BJ (cell line): ENCODE data around the gene FLVCR1. TPM values are rescaled to one million over a fixed set of nuclear protein-coding genes. Genes with fewer than 3 reads are reported as not detected.

Experiments
- CTCF ChIA-PET: fragments of 350-600 bp; formaldehyde crosslinking; extraction: SDS; loops from one replicate; lab custom pipeline; 2021; ENCODE audit warnings: antibody characterized with exemption, inconsistent platforms; lab: Yijun Ruan, JAX
- POLR2A ChIA-PET: fragments of 300-600 bp; sonication (Branson Sonifier 250); formaldehyde crosslinking; extraction: SDS; loops from one replicate; lab custom pipeline; 2021; ENCODE audit warnings: antibody characterized with exemption; lab: Charles Lee
- DNase-seq: peaks from one replicate; pipeline ENCODE4 v3.0.0-alpha.2; 2011; ENCODE audit warnings: low read depth
- H3K27me3 ChIP-seq: 2 replicates; pipeline ENCODE4 v1.6.0; 2011; ENCODE audit warnings: low read length; ENCODE audit not compliant: control insufficient read depth, insufficient read depth
- H3K36me3 ChIP-seq: 2 replicates; pipeline ENCODE4 v1.5.1; 2011; ENCODE audit warnings: low read length; ENCODE audit not compliant: control insufficient read depth, insufficient read depth
- H3K4me3 ChIP-seq: 2 replicates; pipeline ENCODE4 v1.5.1; 2011; ENCODE audit warnings: low read depth, mild to moderate bottlenecking, control low read depth, low read length
- CTCF ChIP-seq: IDR thresholded peaks from 2 replicates; pipeline ENCODE4 v1.5.1; 2011; ENCODE audit warnings: low read depth, mild to moderate bottlenecking, control low read depth, inconsistent platforms, low read length, moderate library complexity; ENCODE audit not compliant: insufficient read depth
- polyA plus RNA-seq: library from polyadenylated mRNA; depleted of rRNA; stranded (reverse); fragments of >200 nt; gene quantifications from 2 replicates; pipeline ENCODE4 v1.2.3, GENCODE V29; 2011

FLVCR1 gene
- polyA plus RNA-seq, 1 experiment, result 0.88 TPM

- CTCF ChIA-PET, result interaction anchor here (0.7 kb wide), 1 partner anchor 95 kb away, joined by 3 read pairs; no protein-coding TSS in a partner anchor
- no peaks in the 10 kb centered on the region; the same call in 1 of the 2 replicates for H3K36me3 ChIP-seq
- no peak for TF ChIP-seq CTCF
Observed at GRCh38 chr1:212871976-212872375, 13.9 kb downstream of the FLVCR1 start.

DNA sequence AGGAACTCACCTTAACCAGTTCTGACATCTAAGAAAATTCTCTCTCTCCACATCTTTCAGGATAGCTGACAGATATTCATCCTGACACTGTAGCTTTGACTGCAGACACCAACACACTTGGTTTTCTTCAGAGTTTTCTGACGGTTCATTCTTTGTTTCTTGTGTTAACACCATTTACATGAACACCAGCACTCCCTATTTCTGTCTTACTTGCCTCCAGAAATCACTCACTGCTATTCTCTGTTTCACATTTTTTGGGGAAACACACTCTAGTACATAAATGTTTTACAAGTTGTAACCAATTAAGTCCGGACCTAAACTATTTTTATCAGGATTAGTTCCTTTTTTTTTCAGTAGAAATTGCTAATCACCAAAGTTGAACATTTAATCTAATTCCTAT is 15.4 kb downstream of the FLVCR1 start:
- TF ChIP-seq CTCF, result no peak
- no peak for DNase-seq
- Histone ChIP-seq H3K27me3 (no peaks in the 10 kb centered on the region), H3K4me3 (no peak overlapping the region), H3K36me3 (no peaks in the 10 kb centered on the region; the same call in 1 of the 2 replicates)
- ChIA-PET POLR2A (no interaction called here), CTCF (interaction anchor here (0.7 kb wide), 1 partner anchor 13 kb away, joined by 3 read pairs; no protein-coding TSS in a partner anchor)

More at GRCh38 chr1:212871976-212872375, 13.9 kb downstream of the FLVCR1 start:
- DNase-seq, result no peak
- Histone ChIP-seq H3K27me3 (no peaks in the 10 kb centered on the region), H3K4me3 (no peak overlapping the region)
- POLR2A ChIA-PET, result no interaction called here

GRCh38 chr1:212878418-212878817 is 20.3 kb downstream of the FLVCR1 start:
- TF ChIP-seq CTCF, result no peak
- Histone ChIP-seq H3K36me3 (no peaks in the 10 kb centered on the region; the same call in 1 of the 2 replicates), H3K27me3 (no peaks in the 10 kb centered on the region), H3K4me3 (no peak overlapping the region)
- ChIA-PET POLR2A (no interaction called here), CTCF (no interaction called here)
- DNase-seq, result no peak

DNA sequence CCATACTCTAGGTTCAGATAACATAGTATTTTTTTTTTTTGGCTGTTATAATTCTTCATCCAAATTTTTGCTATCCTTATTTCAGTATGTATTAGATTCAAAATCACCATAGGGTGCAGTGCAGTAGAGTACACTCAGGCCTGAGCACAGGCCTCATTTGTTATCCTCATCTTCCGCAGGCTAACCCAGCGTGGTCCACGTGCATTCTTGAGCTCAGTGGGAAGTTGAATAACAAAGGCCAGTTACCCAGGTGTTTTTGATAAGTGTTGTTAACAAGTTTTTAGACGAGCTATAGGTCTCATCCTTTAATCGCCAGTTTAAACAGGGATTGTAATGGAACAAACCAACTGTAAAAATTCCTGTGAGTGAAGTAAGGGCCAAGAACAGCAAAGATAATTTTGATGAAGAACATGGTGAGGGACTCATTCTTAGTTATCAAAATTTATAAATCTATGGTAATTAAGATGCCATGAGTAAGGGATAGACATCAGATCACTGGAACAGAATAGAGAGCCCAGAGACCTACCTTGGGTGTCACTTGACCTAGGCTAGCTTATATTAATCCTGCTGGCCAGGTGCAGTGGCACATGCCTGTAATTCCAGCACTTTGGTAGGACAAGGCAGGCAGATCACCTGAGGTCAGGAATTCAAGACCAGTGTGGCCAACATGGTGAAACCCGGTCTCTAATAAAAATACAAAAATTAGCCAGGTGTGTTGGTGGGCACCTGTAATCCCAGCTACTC is 22.0 kb downstream of the FLVCR1 start:
- H3K27me3 ChIP-seq, result no peaks in the 10 kb centered on the region
- POLR2A ChIA-PET, result no interaction called here
- DNase-seq, result no peak
- CTCF ChIA-PET, result interaction anchor here (0.7 kb wide), 1 partner anchor 20 kb away, joined by 3 read pairs; no protein-coding TSS in a partner anchor
- H3K4me3 ChIP-seq, result no peak overlapping the region
- no peaks in the 10 kb centered on the region; the same call in none of the 2 replicates for H3K36me3 ChIP-seq
- no peak for TF ChIP-seq CTCF

GRCh38 chr1:212884592-212884991 is 26.5 kb downstream of the FLVCR1 start:
- no peak for DNase-seq
- Histone ChIP-seq H3K36me3 (no peaks in the 10 kb centered on the region; the same call in 1 of the 2 replicates), H3K27me3 (no peaks in the 10 kb centered on the region), H3K4me3 (no peak overlapping the region)
- TF ChIP-seq CTCF, result no peak
- POLR2A ChIA-PET, result no interaction called here
- CTCF ChIA-PET, result no interaction called here
